KOPT-K1 (cell line): ENCODE data around the gene CHRNA9.
"Not testable (repeated sequence)": the region's sequence is repeated elsewhere in the genome, so short reads cannot be mapped to it uniquely, and the experiment has no call there.

Experiments
- H3K27ac ChIP-seq: fragments of 200-600 bp; sonication (generic); 2 replicates; pipeline ENCODE4 v1.5.1; 2016; ENCODE audit warnings: antibody characterized with exemption, mild to moderate bottlenecking, low read depth, low read length; ENCODE audit not compliant: poor library complexity, severe bottlenecking
- H3K36me3 ChIP-seq: fragments of 200-600 bp; sonication (generic); 2 replicates; pipeline ENCODE4 v1.5.1; 2017; ENCODE audit warnings: antibody characterized with exemption, mild to moderate bottlenecking, low read length, moderate library complexity; ENCODE audit not compliant: insufficient read depth
- H3K9me3 ChIP-seq: fragments of 200-600 bp; sonication (generic); 2 replicates; pipeline ENCODE4 v1.5.1; 2017; ENCODE audit warnings: antibody characterized with exemption, low read length, mild to moderate bottlenecking; ENCODE audit not compliant: insufficient read depth, poor library complexity, severe bottlenecking

Gene CHRNA9

GRCh38 chr4:40375095-40375494, 40.0 kb downstream of the CHRNA9 start:
- Histone ChIP-seq H3K36me3 (no peaks in the 10 kb centered on the region), H3K27ac (no peak overlapping the region), H3K9me3 (no peaks in the 10 kb centered on the region)

- no peak overlapping the region for H3K27ac ChIP-seq
- no peaks in the 10 kb centered on the region for H3K36me3 ChIP-seq
These were observed 40.5 kb downstream of the CHRNA9 start for GRCh38 chr4:40375620-40376019.

GRCh38 chr4:40377512-40378365, 42.6 kb downstream of the CHRNA9 start:
- no peaks in the 10 kb centered on the region for H3K36me3 ChIP-seq
- no peak overlapping the region for H3K27ac ChIP-seq
- H3K9me3 ChIP-seq = no peaks in the 10 kb centered on the region

More at GRCh38 chr4:40375620-40376019, 40.5 kb downstream of the CHRNA9 start:
- H3K9me3 ChIP-seq = no peaks in the 10 kb centered on the region

- H3K36me3 ChIP-seq = no peaks in the 10 kb centered on the region
- H3K27ac ChIP-seq = no peak overlapping the region
- H3K9me3 ChIP-seq = no peaks in the 10 kb centered on the region
These were observed 43.5 kb downstream of the CHRNA9 start for GRCh38 chr4:40378619-40379018.

GRCh38 chr4:40379248-40379647, 44.1 kb downstream of the CHRNA9 start:
- H3K27ac ChIP-seq = no peak overlapping the region
- no peaks in the 10 kb centered on the region for H3K9me3 ChIP-seq
- no peaks in the 10 kb centered on the region for H3K36me3 ChIP-seq

- H3K27ac ChIP-seq = no peak overlapping the region
- H3K36me3 ChIP-seq = no peaks in the 10 kb centered on the region
- H3K9me3 ChIP-seq = no peaks in the 10 kb centered on the region
These were observed 45.5 kb downstream of the CHRNA9 start for GRCh38 chr4:40380647-40381046.

GRCh38 chr4:40388239-40388638, 53.1 kb downstream of the CHRNA9 start:
- H3K9me3 ChIP-seq = no peaks in the 10 kb centered on the region

GRCh38 chr4:40389986-40390385, 54.9 kb downstream of the CHRNA9 start:
- H3K27ac ChIP-seq = no peak overlapping the region
- H3K36me3 ChIP-seq = no peaks in the 10 kb centered on the region
- no peaks in the 10 kb centered on the region for H3K9me3 ChIP-seq

More at GRCh38 chr4:40388239-40388638, 53.1 kb downstream of the CHRNA9 start:
- H3K36me3 ChIP-seq = no peaks in the 10 kb centered on the region
- H3K27ac ChIP-seq = no peak overlapping the region

GRCh38 chr4:40392241-40392640, 57.1 kb downstream of the CHRNA9 start:
- not testable (repeated sequence) for H3K36me3 ChIP-seq, H3K27ac ChIP-seq, H3K9me3 ChIP-seq

- Histone ChIP-seq H3K9me3 (no peaks in the 10 kb centered on the region), H3K27ac (no peak overlapping the region), H3K36me3 (no peaks in the 10 kb centered on the region)
These were observed 59.1 kb downstream of the CHRNA9 start for GRCh38 chr4:40394236-40394635.

GRCh38 chr4:40395166-40395900, 60.2 kb downstream of the CHRNA9 start:
- Histone ChIP-seq H3K9me3 (no peaks in the 10 kb centered on the region), H3K27ac (no peak overlapping the region), H3K36me3 (no peaks in the 10 kb centered on the region)

- Histone ChIP-seq H3K9me3 (no peaks in the 10 kb centered on the region), H3K36me3 (no peaks in the 10 kb centered on the region), H3K27ac (no peak overlapping the region)
These were observed 61.0 kb downstream of the CHRNA9 start for GRCh38 chr4:40395908-40396793.

- Histone ChIP-seq H3K9me3 (no peaks in the 10 kb centered on the region), H3K27ac (no peak overlapping the region), H3K36me3 (no peaks in the 10 kb centered on the region)
These were observed 64.4 kb downstream of the CHRNA9 start for GRCh38 chr4:40399578-40399977.

- peaks cover 2% of the 10 kb centered on the region for H3K9me3 ChIP-seq
- no peak overlapping the region for H3K27ac ChIP-seq
- no peaks in the 10 kb centered on the region for H3K36me3 ChIP-seq
These were observed 66.0 kb downstream of the CHRNA9 start for GRCh38 chr4:40401096-40401495.

GRCh38 chr4:40401631-40402030, 66.5 kb downstream of the CHRNA9 start:
- H3K27ac ChIP-seq = no peak overlapping the region
- H3K9me3 ChIP-seq = peaks cover 7% of the 10 kb centered on the region
- H3K36me3 ChIP-seq = no peaks in the 10 kb centered on the region
